ENCODE data around the gene NDRG4.

The NDRG4 gene

DNA sequence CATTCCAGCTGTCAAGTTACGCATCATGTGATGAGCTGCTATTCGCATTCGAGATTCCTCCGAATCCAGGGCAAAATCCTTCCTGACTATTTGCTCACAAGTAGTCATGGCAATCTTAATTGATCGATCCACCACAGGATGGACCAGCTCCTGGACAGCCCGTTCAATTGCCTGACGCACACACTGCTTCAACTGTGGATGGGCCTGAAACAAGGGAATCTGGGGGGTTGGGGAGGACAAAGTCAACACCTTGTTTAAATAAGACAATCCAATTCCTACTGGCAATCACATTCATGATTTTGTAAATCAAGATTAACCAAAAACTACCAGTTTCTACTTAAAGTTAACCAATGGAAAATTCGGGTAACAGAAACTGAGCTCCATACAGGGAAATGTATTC is 43.7 kb downstream of the NDRG4 start:
- no peak for DNase-seq (ENCODE audit: low spot score)

DNA sequence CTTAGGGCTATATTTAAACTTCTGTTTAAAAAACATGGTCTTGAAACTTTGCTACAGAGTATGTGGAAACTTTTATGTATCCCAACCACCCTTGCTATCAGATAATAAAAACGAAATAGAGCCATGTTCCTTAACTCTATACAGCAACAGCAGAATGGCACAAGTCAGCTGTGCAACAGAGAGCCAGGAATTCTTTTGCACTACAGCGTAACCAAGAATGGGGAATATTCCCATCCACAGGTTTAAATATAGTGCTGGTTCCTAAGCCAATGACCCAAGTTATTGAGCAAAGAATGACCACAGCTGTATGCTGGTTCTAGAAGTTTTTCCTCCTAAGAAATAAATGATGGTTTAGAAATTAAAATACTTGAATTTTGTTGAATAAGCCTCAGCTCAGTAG is 48.4 kb downstream of the NDRG4 start:
- no peak for DNase-seq (ENCODE audit: low spot score)

DNA sequence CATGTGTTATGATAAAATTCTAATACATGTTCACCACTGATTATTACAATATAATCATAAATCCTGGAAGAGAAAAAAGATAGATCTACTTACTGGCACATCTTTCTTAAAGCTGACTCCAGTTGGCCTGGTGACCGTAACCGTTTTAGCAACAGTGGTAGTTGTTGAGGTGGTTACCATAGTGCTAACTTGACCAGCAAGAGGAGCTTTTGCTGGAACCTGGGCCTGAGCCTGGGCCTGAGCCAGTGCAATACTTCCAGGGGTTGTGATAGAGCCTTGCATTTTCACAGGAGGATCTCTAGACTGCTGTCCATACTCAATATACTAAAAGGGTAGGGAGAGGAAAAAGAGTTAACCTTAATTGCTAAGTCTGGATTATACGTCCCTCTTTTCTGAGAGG is 51.6 kb downstream of the NDRG4 start:
- no peak for DNase-seq (ENCODE audit: low spot score)

DNA sequence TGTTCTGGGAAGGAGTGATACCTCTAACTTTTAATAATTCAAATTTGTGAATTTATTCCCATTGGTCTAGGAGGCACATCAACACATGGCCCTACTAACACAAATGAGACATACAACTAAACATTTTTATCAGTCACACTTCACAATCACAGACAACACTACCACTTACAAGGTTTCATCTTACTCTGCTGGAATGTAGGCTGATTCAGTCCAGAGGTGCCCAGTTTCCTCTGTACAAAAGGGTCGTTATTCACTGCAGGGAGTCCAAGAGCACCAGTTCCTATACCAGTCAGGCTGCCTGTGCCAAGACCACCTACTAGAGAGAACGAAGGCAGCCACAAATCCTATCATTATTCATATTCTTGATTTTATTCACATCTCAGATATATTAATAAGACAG is 56.7 kb downstream of the NDRG4 start:
- no peak for DNase-seq (ENCODE audit: low spot score)

Measured in hematopoietic multipotent progenitor cell treated with erythropoietin and hydrocortisone succinate and interleukin-3 and kit ligand, for 15 days (in vitro differentiated cells).